Activated CD4-positive, alpha-beta T cell treated with anti-CD3 and anti-CD28 coated beads, Interleukin-2, Interleukin-6, amounts not matched to agents 100 ng/mL and 50 ng/mL, durations not matched to agents 16 hours and 8 hours (primary cell): ENCODE data around the gene GNA12.
A peak's percentile ranks its signal among the peaks of the same experiment; 100 is the strongest.

Source experiments
- DNase-seq: peaks from one replicate; pipeline ENCODE4 v3.0.0-alpha.2; 2020

Gene GNA12

GRCh38 chr7:2844153-2845033 is at the start of gene GNA12:
Gene GNA12 (minus strand): TSS chr7:2844308. CDS start chr7:2844161, 147 bp downstream.
- peak; percentile 99 for DNase-seq

GRCh38 chr7:2893411-2893861 is 49.3 kb upstream of the GNA12 start:
- peak; percentile 13 for DNase-seq

- no peak for DNase-seq
Measured at GRCh38 chr7:2892549-2892948, 48.4 kb upstream of the GNA12 start.

GRCh38 chr7:2887816-2888215 is 43.7 kb upstream of the GNA12 start:
- DNase-seq: no peak

GRCh38 chr7:2886900-2887299 is 42.8 kb upstream of the GNA12 start:
- peak; percentile 79 for DNase-seq

GRCh38 chr7:2886391-2886790 is 42.3 kb upstream of the GNA12 start:
- DNase-seq: no peak

GRCh38 chr7:2884161-2884560 is 40.1 kb upstream of the GNA12 start:
- DNase-seq: no peak

GRCh38 chr7:2883101-2883500 is 39.0 kb upstream of the GNA12 start:
- DNase-seq: no peak

GRCh38 chr7:2882111-2882510 is 38.0 kb upstream of the GNA12 start:
- no peak for DNase-seq

GRCh38 chr7:2880874-2881533 is 36.9 kb upstream of the GNA12 start:
- no peak for DNase-seq

- DNase-seq: no peak
Measured at GRCh38 chr7:2880051-2880450, 35.9 kb upstream of the GNA12 start.

- no peak for DNase-seq
Measured at GRCh38 chr7:2879354-2879753, 35.2 kb upstream of the GNA12 start.

- DNase-seq: no peak
Measured at GRCh38 chr7:2878306-2878705, 34.2 kb upstream of the GNA12 start.

GRCh38 chr7:2876031-2876731 is 32.1 kb upstream of the GNA12 start:
- no peak for DNase-seq

- peak; percentile 50 for DNase-seq
Measured at GRCh38 chr7:2873686-2874551, 29.8 kb upstream of the GNA12 start.

- no peak for DNase-seq
Measured at GRCh38 chr7:2873146-2873545, 29.0 kb upstream of the GNA12 start.

- DNase-seq: no peak
Measured at GRCh38 chr7:2872296-2872874, 28.3 kb upstream of the GNA12 start.

GRCh38 chr7:2870471-2870931 is 26.4 kb upstream of the GNA12 start:
- DNase-seq: peak; percentile 68

GRCh38 chr7:2869981-2870380 is 25.9 kb upstream of the GNA12 start:
- no peak for DNase-seq

GRCh38 chr7:2866601-2867000 is 22.5 kb upstream of the GNA12 start:
- no peak for DNase-seq

- DNase-seq: peak; percentile 83
Measured at GRCh38 chr7:2864999-2865670, 21.0 kb upstream of the GNA12 start.
